ENCODE data around the gene MEGF11. TPM values are rescaled to one million over a fixed set of nuclear protein-coding genes. Genes with fewer than 3 reads are reported as not detected.

MEGF11 gene
- polyA plus RNA-seq, 1 experiment, result 0.04 TPM

DNA sequence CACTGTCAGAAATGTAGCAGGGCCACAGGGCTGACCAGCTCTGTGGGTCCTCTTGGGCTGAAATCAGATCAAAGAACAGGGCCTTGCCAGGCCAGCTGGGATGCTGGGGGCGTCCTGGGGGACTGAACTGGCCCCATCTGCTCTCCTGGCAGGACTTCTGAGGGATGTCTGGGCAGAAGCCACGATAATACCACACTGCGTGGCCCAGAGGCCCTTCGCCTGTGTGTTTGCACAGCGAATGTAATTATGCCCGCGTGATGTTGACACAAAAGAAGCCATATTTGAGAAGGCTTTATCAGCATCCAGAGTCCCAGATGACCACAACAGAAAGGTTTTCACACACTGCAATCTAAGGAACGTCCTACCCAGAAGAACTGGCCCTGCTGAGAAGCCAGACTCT is 210.3 kb downstream of the MEGF11 start:
- Histone ChIP-seq H3K36me3 (ENCODE audit: control insufficient read depth, insufficient read depth, low read length) (no peaks in the 10 kb centered on the region), H3K27me3 (ENCODE audit: control insufficient read depth, insufficient read depth, low read length) (peaks cover 16% of the 10 kb centered on the region), H3K4me3 (ENCODE audit: low read depth, low read length) (no peak overlapping the region)
- CTCF ChIA-PET, result no interaction called here
- TF ChIP-seq, protein P1, sequence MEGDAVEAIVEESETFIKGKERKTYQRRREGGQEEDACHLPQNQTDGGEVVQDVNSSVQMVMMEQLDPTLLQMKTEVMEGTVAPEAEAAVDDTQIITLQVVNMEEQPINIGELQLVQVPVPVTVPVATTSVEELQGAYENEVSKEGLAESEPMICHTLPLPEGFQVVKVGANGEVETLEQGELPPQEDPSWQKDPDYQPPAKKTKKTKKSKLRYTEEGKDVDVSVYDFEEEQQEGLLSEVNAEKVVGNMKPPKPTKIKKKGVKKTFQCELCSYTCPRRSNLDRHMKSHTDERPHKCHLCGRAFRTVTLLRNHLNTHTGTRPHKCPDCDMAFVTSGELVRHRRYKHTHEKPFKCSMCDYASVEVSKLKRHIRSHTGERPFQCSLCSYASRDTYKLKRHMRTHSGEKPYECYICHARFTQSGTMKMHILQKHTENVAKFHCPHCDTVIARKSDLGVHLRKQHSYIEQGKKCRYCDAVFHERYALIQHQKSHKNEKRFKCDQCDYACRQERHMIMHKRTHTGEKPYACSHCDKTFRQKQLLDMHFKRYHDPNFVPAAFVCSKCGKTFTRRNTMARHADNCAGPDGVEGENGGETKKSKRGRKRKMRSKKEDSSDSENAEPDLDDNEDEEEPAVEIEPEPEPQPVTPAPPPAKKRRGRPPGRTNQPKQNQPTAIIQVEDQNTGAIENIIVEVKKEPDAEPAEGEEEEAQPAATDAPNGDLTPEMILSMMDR (IDR thresholded peaks at IDR 0.05; ENCODE audit: insufficient read depth, low read depth, low read length), result no peak
- DNase-seq (ENCODE audit: low read depth), result no peak
- POLR2A ChIA-PET, result no interaction called here

DNA sequence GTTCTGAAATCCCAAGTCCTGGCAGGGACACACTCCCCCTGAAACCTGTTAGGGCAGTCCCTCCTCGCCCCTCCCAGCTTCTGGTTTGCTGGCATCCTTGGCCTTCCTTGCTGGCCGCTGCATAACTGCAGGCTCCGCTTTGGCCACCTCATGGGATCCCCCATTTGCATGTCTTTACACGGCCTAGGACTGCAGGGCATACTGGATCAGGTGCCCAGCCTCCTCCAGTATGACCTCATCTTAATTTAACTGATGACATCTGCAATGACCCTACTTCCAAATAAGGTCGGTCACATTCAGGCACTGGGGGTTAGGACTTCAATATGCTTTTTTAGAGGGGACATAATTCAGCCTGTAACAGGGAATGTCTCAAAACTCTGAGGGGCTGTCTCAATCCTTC is 210.9 kb downstream of the MEGF11 start:
- Histone ChIP-seq H3K4me3 (ENCODE audit: low read depth, low read length) (no peak overlapping the region), H3K27me3 (ENCODE audit: control insufficient read depth, insufficient read depth, low read length) (peaks cover 16% of the 10 kb centered on the region), H3K36me3 (ENCODE audit: control insufficient read depth, insufficient read depth, low read length) (no peaks in the 10 kb centered on the region)
- TF ChIP-seq, protein P1 (IDR thresholded peaks at IDR 0.05; ENCODE audit: insufficient read depth, low read depth, low read length), result no peak
- ChIA-PET CTCF (no interaction called here), POLR2A (no interaction called here)
- no peak for DNase-seq (ENCODE audit: low read depth)

DNA sequence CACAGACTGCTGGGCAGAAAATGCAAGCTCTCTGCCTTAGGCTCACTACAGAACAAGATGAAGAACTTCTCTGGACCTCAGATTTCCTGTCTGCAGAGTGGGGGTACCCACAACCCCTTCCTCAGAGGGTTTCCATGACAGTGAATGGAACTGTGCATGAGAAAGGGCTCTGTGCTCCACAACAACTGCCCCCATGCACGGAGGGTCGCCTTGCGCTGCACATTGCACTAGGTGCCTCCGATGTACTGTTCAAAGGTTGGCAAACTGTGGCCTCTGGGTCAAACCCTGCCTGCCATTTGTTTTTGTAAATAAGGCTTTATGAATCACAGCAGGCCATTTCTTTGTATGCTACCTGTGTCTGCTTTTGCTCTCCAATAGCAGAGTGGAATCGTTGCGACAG is 212.3 kb downstream of the MEGF11 start:
- POLR2A ChIA-PET, result no interaction called here
- DNase-seq (ENCODE audit: low read depth), result no peak
- CTCF ChIA-PET, result no interaction called here
- TF ChIP-seq, protein P1 (IDR thresholded peaks at IDR 0.05; ENCODE audit: insufficient read depth, low read depth, low read length), result no peak
- no peak overlapping the region for H3K4me3 ChIP-seq (ENCODE audit: low read depth, low read length)
- no peaks in the 10 kb centered on the region for H3K36me3 ChIP-seq (ENCODE audit: control insufficient read depth, insufficient read depth, low read length)
- peaks cover 22% of the 10 kb centered on the region for H3K27me3 ChIP-seq (ENCODE audit: control insufficient read depth, insufficient read depth, low read length)

DNA sequence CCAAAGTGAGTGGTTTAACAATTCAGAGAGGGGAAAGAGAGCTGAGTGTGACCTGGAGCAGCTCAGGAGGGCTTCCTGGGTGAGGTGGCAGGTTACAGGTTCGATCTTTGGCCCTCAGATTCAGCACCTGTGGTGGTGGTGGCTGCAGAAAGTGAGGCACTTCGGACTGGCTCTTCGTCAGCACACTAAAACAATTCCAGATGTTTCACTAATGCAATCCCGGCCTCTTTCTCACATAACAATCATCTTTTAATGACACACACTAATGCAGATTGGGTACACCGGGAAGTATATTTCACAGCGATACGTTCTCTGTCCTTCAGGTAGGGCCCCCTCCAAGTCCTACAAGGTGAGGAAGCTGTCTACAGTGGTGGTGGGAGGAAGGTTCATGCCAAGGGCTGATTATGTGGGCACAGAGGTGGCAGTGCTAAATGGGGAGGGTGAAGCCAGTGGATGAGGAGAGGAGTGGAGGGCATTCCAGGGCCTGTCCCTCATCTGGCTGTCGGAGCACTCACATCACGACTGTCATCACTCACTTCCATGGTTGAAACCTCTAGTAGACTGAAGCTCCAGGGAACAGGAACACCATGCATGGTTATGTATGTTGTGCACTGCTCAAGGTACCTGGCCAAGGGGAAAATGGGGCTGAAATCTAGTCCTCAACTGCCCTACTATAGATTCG is 213.2 kb downstream of the MEGF11 start:
- POLR2A ChIA-PET, result no interaction called here
- H3K27me3 ChIP-seq (ENCODE audit: control insufficient read depth, insufficient read depth, low read length), result peaks cover 22% of the 10 kb centered on the region
- H3K4me3 ChIP-seq (ENCODE audit: low read depth, low read length), result no peak overlapping the region
- TF ChIP-seq, protein P1 (IDR thresholded peaks at IDR 0.05; ENCODE audit: insufficient read depth, low read depth, low read length), result no peak
- CTCF ChIA-PET, result no interaction called here
- no peaks in the 10 kb centered on the region for H3K36me3 ChIP-seq (ENCODE audit: control insufficient read depth, insufficient read depth, low read length)
- DNase-seq (ENCODE audit: low read depth), result no peak

DNA sequence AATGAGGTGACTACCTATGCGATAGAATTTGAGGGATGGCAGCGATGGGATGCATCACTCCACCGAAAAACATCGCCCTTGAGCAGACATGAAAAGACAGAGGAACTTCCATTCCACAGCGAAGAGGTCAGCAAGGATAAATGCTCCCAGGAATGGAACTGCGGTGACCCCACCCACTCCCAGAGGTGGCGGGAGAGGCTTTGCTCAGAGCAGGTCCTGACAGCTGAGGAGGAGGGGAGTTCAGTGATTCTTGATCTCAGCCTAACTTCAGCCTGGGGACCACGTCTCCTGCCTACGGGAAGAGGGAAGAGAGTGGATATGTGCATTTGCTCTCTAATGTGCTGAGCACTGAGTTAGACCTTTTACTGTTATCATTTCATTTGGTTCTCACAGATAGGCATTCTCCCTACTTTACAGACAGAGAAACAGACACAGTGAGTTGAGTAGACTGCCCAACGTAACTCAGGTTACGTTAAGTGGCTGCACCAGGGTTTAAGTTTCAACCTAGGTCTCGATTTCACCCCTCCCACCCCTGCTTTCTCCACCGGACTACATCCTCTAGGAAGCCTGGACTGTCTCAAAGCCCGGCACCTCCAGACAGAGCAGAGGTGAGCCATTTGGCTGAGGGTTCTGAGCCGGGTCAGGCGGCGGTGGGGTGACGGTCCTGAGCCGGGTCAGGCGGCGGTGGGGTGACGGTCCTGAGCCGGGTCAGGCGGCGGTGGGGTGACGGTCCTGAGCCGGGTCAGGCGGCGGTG is 214.3 kb downstream of the MEGF11 start:
- no peaks in the 10 kb centered on the region for H3K36me3 ChIP-seq (ENCODE audit: control insufficient read depth, insufficient read depth, low read length)
- ChIA-PET POLR2A (no interaction called here), CTCF (no interaction called here)
- TF ChIP-seq, protein P1 (IDR thresholded peaks at IDR 0.05; ENCODE audit: insufficient read depth, low read depth, low read length), result no peak
- no peak for DNase-seq (ENCODE audit: low read depth)
- peaks cover 22% of the 10 kb centered on the region for H3K27me3 ChIP-seq (ENCODE audit: control insufficient read depth, insufficient read depth, low read length)
- H3K4me3 ChIP-seq (ENCODE audit: low read depth, low read length), result no peak overlapping the region
